Measurements from ENCODE around the gene ARL4D.
A peak's percentile ranks its signal among the peaks of the same experiment; 100 is the strongest.

The ARL4D gene

DNA sequence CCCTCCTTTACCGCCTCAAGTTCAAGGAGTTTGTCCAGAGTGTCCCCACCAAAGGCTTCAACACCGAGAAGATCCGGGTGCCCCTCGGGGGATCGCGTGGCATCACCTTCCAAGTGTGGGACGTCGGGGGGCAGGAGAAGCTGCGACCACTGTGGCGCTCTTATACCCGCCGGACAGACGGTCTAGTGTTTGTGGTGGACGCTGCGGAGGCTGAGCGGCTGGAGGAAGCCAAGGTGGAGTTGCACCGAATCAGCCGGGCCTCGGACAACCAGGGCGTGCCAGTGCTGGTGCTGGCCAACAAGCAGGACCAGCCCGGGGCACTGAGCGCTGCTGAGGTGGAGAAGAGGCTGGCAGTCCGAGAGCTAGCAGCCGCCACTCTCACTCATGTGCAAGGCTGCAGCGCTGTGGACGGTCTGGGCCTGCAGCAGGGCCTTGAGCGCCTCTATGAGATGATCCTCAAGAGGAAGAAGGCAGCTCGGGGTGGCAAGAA lies 1.1 kb downstream of the ARL4D start:
- no peak overlapping the region; the same call in 1 of the 2 replicates for H3K9ac ChIP-seq (ENCODE audit: low read depth, low read length)
- H3K9me3 ChIP-seq (ENCODE audit: control insufficient read depth, insufficient read depth, low read length), result no peaks in the 10 kb centered on the region
- H3K27me3 ChIP-seq (ENCODE audit: control insufficient read depth, insufficient read depth, low read length), result no peaks in the 10 kb centered on the region

DNA sequence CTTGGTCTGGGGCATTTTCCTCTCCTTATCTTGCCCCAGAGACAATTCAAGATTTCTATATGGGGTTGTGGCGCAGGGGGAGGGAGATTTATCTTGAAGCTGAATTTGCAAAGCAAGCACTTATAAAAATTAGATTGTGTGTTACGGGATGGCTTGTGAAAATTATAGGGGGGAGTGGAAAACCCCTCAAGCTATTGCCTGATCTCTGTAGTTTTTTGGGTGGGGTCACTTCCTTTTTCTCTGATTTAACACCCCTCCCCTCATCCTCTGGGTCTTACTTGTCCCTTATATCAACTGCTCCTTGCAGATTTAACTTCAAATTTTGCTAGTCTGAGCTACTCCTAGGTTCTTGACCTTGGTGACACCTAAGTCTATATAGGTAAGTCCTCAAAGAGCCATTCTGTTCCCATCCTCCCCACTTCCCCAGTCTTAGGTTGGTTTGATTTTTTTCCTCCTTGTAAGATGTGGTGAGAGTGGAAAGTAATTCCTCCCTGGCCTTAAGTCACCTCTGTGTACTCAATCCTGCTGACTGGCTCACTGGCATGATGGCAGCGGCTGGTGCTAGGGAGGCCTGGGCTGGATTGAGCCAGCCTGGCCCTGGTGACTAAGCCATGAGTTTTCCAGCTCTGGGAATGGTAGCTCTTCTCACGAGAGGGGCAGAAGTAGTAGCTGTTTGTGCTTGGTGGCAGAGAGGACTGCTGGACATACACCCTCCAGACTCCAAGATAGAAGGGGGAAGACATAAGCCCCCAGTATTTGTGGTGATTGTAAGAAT lies 2.3 kb downstream of the ARL4D start:
- Histone ChIP-seq H3K9me3 (ENCODE audit: control insufficient read depth, insufficient read depth, low read length) (no peaks in the 10 kb centered on the region), H3K4me1 (ENCODE audit: control insufficient read depth, insufficient read depth, low read length) (peaks cover 7% of the 10 kb centered on the region), H3K36me3 (ENCODE audit: control insufficient read depth, insufficient read depth, low read length) (peaks cover 14% of the 10 kb centered on the region; the same call in 1 of the 2 replicates), H3K9ac (ENCODE audit: low read depth, low read length) (no peak overlapping the region), H3K4me3 (ENCODE audit: low read depth, low read length) (no peak overlapping the region), H3K27me3 (ENCODE audit: control insufficient read depth, insufficient read depth, low read length) (no peaks in the 10 kb centered on the region), H3K27ac (ENCODE audit: low read depth, low read length) (no peak overlapping the region)

More for the DNA sequence above, 1.1 kb downstream of the ARL4D start:
- Histone ChIP-seq H3K36me3 (ENCODE audit: control insufficient read depth, insufficient read depth, low read length) (peaks cover 14% of the 10 kb centered on the region; the same call in 1 of the 2 replicates), H3K4me3 (ENCODE audit: low read depth, low read length) (peak overlapping the region; percentile 68), H3K27ac (ENCODE audit: low read depth, low read length) (no peak overlapping the region), H3K4me1 (ENCODE audit: control insufficient read depth, insufficient read depth, low read length) (peaks cover 7% of the 10 kb centered on the region)

DNA sequence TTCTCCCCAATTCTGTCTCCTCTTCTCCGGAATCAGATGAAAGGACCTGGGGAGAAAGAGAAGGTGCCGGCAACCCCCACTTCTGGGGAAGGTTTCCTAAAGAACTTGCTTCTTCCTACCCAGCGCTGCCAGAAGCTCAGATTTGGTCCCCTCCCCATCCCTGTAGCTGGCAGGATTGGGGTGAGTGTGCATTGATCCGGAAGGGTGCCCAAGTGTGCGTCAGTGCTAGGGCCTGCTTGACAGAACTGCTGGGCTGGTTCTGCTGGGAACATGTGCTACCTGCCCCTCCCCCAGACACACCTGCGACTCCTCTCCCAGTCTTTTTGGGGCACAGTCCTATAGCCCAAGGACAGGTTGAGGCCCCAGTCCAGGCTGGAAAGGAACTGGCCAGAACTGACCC lies 3.3 kb downstream of the ARL4D start:
- H3K36me3 ChIP-seq (ENCODE audit: control insufficient read depth, insufficient read depth, low read length), result peaks cover 14% of the 10 kb centered on the region; the same call in 1 of the 2 replicates
- no peak overlapping the region for H3K27ac ChIP-seq (ENCODE audit: low read depth, low read length)
- H3K27me3 ChIP-seq (ENCODE audit: control insufficient read depth, insufficient read depth, low read length), result no peaks in the 10 kb centered on the region
- H3K9me3 ChIP-seq (ENCODE audit: control insufficient read depth, insufficient read depth, low read length), result no peaks in the 10 kb centered on the region
- H3K4me3 ChIP-seq (ENCODE audit: low read depth, low read length), result no peak overlapping the region
- H3K9ac ChIP-seq (ENCODE audit: low read depth, low read length), result no peak overlapping the region
- H3K4me1 ChIP-seq (ENCODE audit: control insufficient read depth, insufficient read depth, low read length), result peaks cover 10% of the 10 kb centered on the region

DNA sequence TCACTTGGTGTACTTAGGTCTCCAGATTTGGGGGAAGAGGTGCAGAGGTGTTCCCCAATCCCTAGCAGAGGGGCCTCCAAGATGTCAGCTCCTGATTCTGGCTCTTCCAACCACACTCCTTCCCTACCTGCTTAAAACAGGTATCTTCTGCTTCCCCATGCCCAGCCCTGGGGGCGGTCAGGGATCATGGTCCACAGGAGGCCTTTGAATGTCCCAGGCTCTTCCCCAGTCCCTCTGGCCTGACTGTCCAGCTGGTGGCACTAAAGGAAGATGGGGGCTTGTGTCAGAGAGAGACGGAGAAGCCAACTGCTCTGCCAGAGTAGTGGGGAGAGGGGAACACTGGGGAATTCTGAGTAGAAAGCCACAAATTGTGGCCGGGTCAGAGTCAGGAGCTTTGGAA lies 3.8 kb downstream of the ARL4D start:
- no peak overlapping the region for H3K9ac ChIP-seq (ENCODE audit: low read depth, low read length)
- H3K27me3 ChIP-seq (ENCODE audit: control insufficient read depth, insufficient read depth, low read length), result no peaks in the 10 kb centered on the region
- H3K36me3 ChIP-seq (ENCODE audit: control insufficient read depth, insufficient read depth, low read length), result peaks cover 14% of the 10 kb centered on the region; the same call in 1 of the 2 replicates
- H3K27ac ChIP-seq (ENCODE audit: low read depth, low read length), result no peak overlapping the region
- H3K9me3 ChIP-seq (ENCODE audit: control insufficient read depth, insufficient read depth, low read length), result no peaks in the 10 kb centered on the region
- no peak overlapping the region for H3K4me3 ChIP-seq (ENCODE audit: low read depth, low read length)
- H3K4me1 ChIP-seq (ENCODE audit: control insufficient read depth, insufficient read depth, low read length), result peaks cover 15% of the 10 kb centered on the region

DNA sequence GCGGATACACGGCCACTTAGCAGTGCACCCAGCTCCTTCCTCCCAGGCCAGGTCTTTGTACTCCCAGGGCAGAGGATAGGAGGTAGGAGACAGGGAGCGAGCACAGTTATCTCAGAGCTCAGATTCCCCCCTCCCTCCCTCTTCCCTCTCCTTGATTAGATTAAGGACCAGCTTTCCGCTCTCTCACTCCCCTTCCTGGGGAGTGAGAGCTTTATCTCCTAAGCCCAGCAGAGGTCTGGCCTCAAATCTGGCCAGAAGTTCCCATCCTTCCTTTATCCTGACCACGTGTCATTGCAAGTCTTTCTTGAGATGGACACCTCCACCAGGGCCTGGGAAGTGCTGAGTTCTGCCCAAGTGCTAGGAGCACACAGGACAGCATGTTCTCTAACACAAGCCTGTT lies 5.1 kb downstream of the ARL4D start:
- H3K4me3 ChIP-seq (ENCODE audit: low read depth, low read length), result no peak overlapping the region
- no peaks in the 10 kb centered on the region for H3K27me3 ChIP-seq (ENCODE audit: control insufficient read depth, insufficient read depth, low read length)
- no peak overlapping the region for H3K27ac ChIP-seq (ENCODE audit: low read depth, low read length)
- no peaks in the 10 kb centered on the region for H3K9me3 ChIP-seq (ENCODE audit: control insufficient read depth, insufficient read depth, low read length)
- peaks cover 14% of the 10 kb centered on the region; the same call in 1 of the 2 replicates for H3K36me3 ChIP-seq (ENCODE audit: control insufficient read depth, insufficient read depth, low read length)
- no peak overlapping the region for H3K9ac ChIP-seq (ENCODE audit: low read depth, low read length)
- H3K4me1 ChIP-seq (ENCODE audit: control insufficient read depth, insufficient read depth, low read length), result peaks cover 10% of the 10 kb centered on the region

DNA sequence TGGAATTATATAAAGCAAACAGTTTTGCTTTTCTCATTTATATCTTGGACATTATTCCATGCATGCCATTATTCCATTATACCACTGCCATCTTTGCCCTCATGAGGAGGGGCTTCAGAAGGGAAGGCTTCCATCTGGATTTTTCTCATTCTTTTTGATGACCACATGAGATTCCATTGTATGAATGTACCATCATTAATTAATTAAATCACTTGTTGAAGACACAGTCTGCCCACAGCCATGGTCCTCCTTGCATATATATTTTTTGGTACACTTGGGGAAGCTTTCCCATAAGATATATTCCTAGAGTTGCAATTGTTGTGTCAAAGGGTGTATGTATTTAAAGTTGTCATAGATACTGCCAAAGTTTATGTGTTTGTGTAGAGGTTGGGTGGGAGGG lies 7.1 kb downstream of the ARL4D start:
- Histone ChIP-seq H3K36me3 (ENCODE audit: control insufficient read depth, insufficient read depth, low read length) (0 out of 2 replicates have a peak, but pooled peaks cover 4% of the 10 kb centered on the region), H3K9me3 (ENCODE audit: control insufficient read depth, insufficient read depth, low read length) (no peaks in the 10 kb centered on the region), H3K27me3 (ENCODE audit: control insufficient read depth, insufficient read depth, low read length) (no peaks in the 10 kb centered on the region), H3K4me3 (ENCODE audit: low read depth, low read length) (no peak overlapping the region), H3K9ac (ENCODE audit: low read depth, low read length) (no peak overlapping the region), H3K27ac (ENCODE audit: low read depth, low read length) (no peak overlapping the region), H3K4me1 (ENCODE audit: control insufficient read depth, insufficient read depth, low read length) (peaks cover 8% of the 10 kb centered on the region)

DNA sequence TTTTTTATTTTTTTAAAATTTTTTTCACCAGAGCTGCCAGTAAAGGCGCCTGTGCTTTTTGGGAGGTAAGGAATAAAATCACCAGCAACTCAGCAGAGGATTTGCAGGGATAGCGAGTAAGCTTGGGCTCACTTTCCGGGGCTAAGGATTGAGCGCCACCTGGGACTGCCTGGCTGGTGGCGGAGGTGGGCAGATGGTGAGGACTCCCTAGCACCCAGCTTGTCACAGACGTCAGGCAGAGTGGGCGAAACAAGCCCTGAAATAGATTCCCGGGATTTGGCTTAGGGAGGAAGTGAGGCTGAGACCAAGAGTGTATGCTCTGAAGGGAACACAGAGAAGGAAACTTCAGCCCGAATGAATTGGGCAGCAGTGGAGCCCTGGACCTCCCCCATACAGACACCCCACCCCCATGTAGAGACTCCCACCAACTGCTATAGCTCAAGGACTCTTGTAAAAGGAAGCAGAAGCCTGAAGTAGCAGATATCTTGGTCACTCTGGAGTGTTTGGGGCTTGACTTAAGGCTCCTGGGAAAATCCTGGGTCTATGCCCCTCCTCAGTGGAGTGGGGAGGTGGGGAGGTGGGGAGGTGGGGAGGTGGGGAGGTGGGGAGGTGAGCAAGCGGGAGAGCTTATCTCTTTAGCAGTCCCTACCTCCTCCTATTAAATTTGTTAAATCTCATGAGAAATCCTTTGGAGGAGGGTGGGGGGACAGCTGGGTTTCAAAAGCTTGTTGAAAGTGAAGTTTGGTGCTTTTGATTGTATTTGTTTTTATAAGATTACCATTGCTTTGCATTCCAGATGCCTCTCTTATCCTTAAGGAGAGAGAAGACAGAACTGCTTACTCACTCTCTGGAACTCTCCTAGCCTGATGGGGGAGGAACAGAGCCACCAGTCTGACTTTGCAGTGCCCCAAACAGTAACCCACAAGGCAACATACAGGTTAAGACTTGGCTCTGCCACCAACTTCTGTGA lies 8.2 kb downstream of the ARL4D start:
- no peaks in the 10 kb centered on the region for H3K27me3 ChIP-seq (ENCODE audit: control insufficient read depth, insufficient read depth, low read length)
- peaks cover 14% of the 10 kb centered on the region for H3K4me1 ChIP-seq (ENCODE audit: control insufficient read depth, insufficient read depth, low read length)
- no peaks in the 10 kb centered on the region for H3K36me3 ChIP-seq (ENCODE audit: control insufficient read depth, insufficient read depth, low read length)
- no peaks in the 10 kb centered on the region for H3K9me3 ChIP-seq (ENCODE audit: control insufficient read depth, insufficient read depth, low read length)
- no peak overlapping the region for H3K4me3 ChIP-seq (ENCODE audit: low read depth, low read length)
- no peak overlapping the region for H3K9ac ChIP-seq (ENCODE audit: low read depth, low read length)
- peak overlapping the region; percentile 45 for H3K27ac ChIP-seq (ENCODE audit: low read depth, low read length)

DNA sequence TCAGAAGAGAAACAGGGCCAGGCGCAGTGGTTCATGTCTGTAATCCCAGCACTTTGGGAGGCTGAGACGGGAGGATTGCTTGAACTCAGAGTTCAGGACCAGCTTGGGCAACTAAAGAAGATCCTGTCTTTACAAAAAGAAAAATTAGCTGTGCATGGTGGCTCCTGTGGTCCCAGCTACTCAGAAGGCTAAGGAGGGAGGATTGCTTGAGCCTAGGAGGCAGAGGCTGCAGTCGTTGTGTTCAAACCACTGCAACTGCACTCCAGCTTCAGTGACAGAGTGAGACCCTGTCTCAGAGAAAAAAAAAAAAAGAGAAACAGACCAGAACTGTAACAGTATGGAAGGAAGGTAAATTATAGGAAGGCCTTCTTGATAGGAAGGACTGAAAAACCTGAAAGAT lies 10.3 kb downstream of the ARL4D start:
- H3K4me1 ChIP-seq (ENCODE audit: control insufficient read depth, insufficient read depth, low read length), result peaks cover 18% of the 10 kb centered on the region
- H3K27ac ChIP-seq (ENCODE audit: low read depth, low read length), result no peak overlapping the region
- H3K9ac ChIP-seq (ENCODE audit: low read depth, low read length), result no peak overlapping the region
- H3K9me3 ChIP-seq (ENCODE audit: control insufficient read depth, insufficient read depth, low read length), result no peaks in the 10 kb centered on the region
- H3K27me3 ChIP-seq (ENCODE audit: control insufficient read depth, insufficient read depth, low read length), result no peaks in the 10 kb centered on the region
- H3K36me3 ChIP-seq (ENCODE audit: control insufficient read depth, insufficient read depth, low read length), result no peaks in the 10 kb centered on the region
- no peak overlapping the region for H3K4me3 ChIP-seq (ENCODE audit: low read depth, low read length)

DNA sequence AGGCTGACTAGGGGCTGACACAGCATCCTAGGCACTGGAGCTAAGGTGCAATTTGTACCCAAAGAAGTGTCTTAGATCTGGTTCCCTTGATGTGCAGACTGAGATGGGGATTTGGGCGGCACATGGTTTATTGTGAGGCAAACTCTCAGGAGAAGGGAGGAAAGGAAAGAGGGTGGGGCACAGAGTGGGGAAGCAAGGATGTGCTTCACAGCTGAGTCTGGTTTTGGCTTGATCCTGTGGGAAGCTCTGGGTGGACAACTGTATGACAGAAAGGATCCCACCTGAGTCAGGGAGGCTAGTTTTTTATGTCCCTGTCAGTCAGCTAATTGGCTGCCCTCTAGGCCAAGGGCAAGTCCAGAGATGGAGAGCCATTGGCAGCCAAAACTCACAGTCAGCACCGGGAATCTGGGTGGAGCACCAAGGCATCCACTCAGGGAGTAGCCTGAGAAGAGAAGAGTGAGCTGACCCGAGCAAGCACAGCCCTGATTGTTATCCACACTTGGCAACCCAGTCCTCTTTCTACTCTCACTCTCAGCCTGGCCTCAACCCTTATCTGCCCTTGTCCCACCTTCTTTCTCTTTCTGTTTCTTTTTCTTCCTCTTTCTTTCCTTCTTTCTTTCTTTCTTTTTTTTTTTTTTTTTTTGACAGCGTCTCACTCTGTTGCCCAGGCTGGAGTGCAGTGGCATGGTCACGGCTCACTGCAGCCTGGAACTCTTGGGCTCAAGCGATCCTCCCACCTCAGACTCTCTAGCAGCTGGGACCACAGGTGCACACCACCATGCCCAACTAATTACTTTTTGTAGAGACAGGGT lies 12.0 kb downstream of the ARL4D start:
- H3K27ac ChIP-seq (ENCODE audit: low read depth, low read length), result no peak overlapping the region
- H3K4me3 ChIP-seq (ENCODE audit: low read depth, low read length), result no peak overlapping the region
- H3K36me3 ChIP-seq (ENCODE audit: control insufficient read depth, insufficient read depth, low read length), result no peaks in the 10 kb centered on the region
- H3K27me3 ChIP-seq (ENCODE audit: control insufficient read depth, insufficient read depth, low read length), result no peaks in the 10 kb centered on the region
- no peak overlapping the region for H3K9ac ChIP-seq (ENCODE audit: low read depth, low read length)
- H3K4me1 ChIP-seq (ENCODE audit: control insufficient read depth, insufficient read depth, low read length), result peaks cover 18% of the 10 kb centered on the region
- no peaks in the 10 kb centered on the region for H3K9me3 ChIP-seq (ENCODE audit: control insufficient read depth, insufficient read depth, low read length)

DNA sequence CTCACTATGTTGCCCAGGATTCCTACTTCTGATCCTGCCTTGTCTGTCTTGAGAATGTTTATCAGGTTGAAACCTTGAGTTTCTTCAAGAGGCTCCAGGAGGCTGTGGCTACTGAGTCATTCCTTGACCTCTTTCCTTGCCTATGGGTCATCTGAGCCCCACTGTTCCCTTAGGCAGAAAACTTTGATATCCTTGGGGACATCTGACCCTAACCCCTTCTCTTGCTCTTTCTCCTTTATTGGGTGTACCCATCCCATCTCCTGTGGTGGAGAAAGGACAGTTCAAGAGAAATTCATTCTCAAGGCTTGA lies 12.5 kb downstream of the ARL4D start:
- H3K27me3 ChIP-seq (ENCODE audit: control insufficient read depth, insufficient read depth, low read length), result no peaks in the 10 kb centered on the region
- no peaks in the 10 kb centered on the region for H3K9me3 ChIP-seq (ENCODE audit: control insufficient read depth, insufficient read depth, low read length)
- no peaks in the 10 kb centered on the region for H3K36me3 ChIP-seq (ENCODE audit: control insufficient read depth, insufficient read depth, low read length)
- H3K9ac ChIP-seq (ENCODE audit: low read depth, low read length), result no peak overlapping the region
- peaks cover 18% of the 10 kb centered on the region for H3K4me1 ChIP-seq (ENCODE audit: control insufficient read depth, insufficient read depth, low read length)
- no peak overlapping the region for H3K27ac ChIP-seq (ENCODE audit: low read depth, low read length)
- no peak overlapping the region for H3K4me3 ChIP-seq (ENCODE audit: low read depth, low read length)

Data from HUES48 (cell line).